Measurements from ENCODE around the gene CYB5A. TPM values are rescaled to one million over a fixed set of nuclear protein-coding genes. Genes with fewer than 3 reads are reported as not detected.

Gene CYB5A
- total and polyA plus RNA-seq, 8 donors = 238 to 508 (median 259) TPM

- Histone ChIP-seq H3K4me3 (no peak overlapping the region), H3K36me3 (no peaks in the 10 kb centered on the region), H3K27me3 (no peaks in the 10 kb centered on the region), H3K9me3 (no peaks in the 10 kb centered on the region), H3K27ac (no peak overlapping the region), H3K4me1 (peaks cover 2 to 3% of the 10 kb centered on the region in 2 donors)
- DNase-seq (no peak), ATAC-seq (peak; percentile 10)
- intact Hi-C loops (cut with DNase I) = loop anchor here in 1 of 2 donors (10.0 kb wide), 1 partner anchor 92 kb away; no protein-coding TSS in a partner anchor
- no peak for TF ChIP-seq CTCF (IDR thresholded peaks at IDR 0.05)
These were observed 48.6 kb downstream of the CYB5A start for GRCh38 chr18:74243127-74243526.

DNA sequence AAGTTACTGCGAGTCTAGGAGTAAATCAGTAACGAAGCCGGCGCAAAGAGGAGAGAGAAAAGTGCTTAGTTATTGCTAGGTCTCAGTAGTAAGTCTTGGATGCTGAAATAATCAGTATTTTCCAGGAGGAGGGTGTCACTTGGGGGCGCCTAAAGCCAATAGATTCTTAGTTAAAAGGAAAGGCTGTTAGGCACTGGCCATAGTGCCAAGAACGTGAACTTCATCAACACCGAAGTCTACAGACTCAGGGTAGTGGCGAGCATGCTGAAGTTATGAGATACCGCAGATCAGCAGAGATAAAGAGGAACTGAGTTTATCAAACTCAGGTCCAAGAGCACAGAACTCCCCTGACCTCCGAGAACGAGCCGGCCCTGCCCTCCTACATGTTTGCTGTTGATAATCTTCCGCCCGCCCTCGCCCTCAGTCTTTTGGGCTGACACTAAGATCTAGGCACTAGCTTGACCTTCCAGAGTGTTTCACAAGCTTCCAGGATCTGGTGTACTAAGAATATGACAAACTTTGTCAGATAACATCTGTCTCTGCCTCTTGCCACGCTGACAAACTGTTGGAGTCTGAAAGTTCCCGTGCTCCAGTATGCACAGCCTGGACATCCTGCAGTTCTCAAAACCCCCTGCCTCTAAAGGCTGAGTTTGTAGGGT lies 49.2 kb downstream of the CYB5A start:
- DNase-seq = peak in 1 of 4 donors; percentile 31
- H3K36me3 ChIP-seq = no peaks in the 10 kb centered on the region
- no peak for TF ChIP-seq CTCF (IDR thresholded peaks at IDR 0.05)
- peak overlapping the region in 1 of 2 donors; percentile 11 for H3K27ac ChIP-seq
- no peaks in the 10 kb centered on the region for H3K9me3 ChIP-seq
- H3K27me3 ChIP-seq = no peaks in the 10 kb centered on the region
- H3K4me1 ChIP-seq = peaks cover 0 to 1% of the 10 kb centered on the region in 2 donors
- intact Hi-C loops (cut with DNase I) = loop anchor here in 1 of 2 donors (10.0 kb wide), 1 partner anchor 92 kb away; no protein-coding TSS in a partner anchor
- H3K4me3 ChIP-seq = no peak overlapping the region
- ATAC-seq = peak; percentile 68

DNA sequence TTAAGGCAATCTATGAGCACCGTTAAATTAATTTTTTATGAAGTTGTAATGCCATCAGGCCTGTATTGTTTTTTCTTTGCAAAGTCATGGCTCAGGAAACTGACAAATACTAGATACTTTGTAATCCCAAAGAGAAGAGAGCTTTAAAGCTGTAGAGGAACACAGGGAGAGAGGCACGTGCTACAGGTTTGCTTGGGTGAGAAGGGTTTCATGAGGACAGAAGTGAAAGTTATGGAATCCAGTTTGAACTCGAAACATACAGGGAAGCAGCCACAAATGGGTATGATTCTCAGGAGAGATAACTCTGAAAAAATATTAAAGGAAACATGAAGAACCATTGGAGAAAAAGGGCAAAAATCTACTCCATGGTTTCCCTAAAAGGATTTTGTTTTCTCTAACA lies 49.8 kb downstream of the CYB5A start:
- no peak for TF ChIP-seq CTCF (IDR thresholded peaks at IDR 0.05)
- H3K27me3 ChIP-seq = no peaks in the 10 kb centered on the region
- H3K36me3 ChIP-seq = no peaks in the 10 kb centered on the region
- H3K4me3 ChIP-seq = no peak overlapping the region
- no peaks in the 10 kb centered on the region for H3K4me1 ChIP-seq
- DNase-seq = no peak
- H3K27ac ChIP-seq = peak overlapping the region in 1 of 2 donors; percentile 11
- ATAC-seq = peak; percentile 7
- no peaks in the 10 kb centered on the region for H3K9me3 ChIP-seq
- intact Hi-C loops (cut with DNase I) = loop anchor here in 1 of 2 donors (10.0 kb wide), 1 partner anchor 93 kb away; no protein-coding TSS in a partner anchor

DNA sequence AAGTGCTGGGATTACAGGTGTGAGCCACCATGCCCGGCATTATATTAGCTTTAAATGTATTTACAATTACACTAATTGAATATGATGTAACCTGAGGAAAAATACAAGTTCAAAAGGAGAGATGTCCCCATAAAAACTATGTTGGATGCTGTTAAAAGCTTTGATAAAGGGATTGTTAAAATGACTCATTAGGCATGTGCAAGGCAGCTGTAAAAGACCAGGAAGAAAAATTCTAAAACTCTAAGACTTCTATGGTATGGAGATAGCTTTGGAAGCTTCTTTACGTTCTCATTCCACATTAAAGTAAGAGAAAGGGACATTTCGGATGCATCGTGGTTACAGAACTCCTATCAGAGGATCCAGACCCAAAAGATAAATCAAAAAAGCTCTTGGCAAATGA lies 50.3 kb downstream of the CYB5A start:
- no peaks in the 10 kb centered on the region for H3K4me1 ChIP-seq
- no peak for TF ChIP-seq CTCF (IDR thresholded peaks at IDR 0.05)
- no peak overlapping the region for H3K4me3 ChIP-seq
- no peak for ATAC-seq
- H3K27me3 ChIP-seq = no peaks in the 10 kb centered on the region
- H3K36me3 ChIP-seq = no peaks in the 10 kb centered on the region
- H3K27ac ChIP-seq = no peak overlapping the region
- no peak for DNase-seq
- intact Hi-C loops (cut with DNase I) = loop anchor here in 1 of 2 donors (10.0 kb wide), 1 partner anchor 93 kb away; no protein-coding TSS in a partner anchor
- no peaks in the 10 kb centered on the region for H3K9me3 ChIP-seq

DNA sequence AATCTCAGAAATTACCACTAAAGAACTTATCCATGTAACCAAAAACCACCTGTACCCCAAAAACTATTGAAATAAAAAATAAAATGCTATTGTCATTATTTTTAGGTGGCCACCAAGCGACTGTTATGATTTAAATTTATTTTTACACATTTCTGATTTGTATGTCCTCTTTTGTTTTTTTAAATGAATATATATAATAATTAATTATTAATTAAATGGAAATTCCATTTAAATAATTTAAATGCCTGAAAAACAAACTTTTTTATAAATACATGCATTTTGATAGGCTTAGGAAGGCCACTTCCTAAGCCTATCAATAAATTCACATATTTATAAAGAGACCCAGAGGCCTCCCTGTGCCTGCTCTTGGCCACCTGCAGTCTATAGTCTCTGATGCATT lies 52.2 kb downstream of the CYB5A start:
- Histone ChIP-seq H3K36me3 (no peaks in the 10 kb centered on the region), H3K4me3 (no peak overlapping the region), H3K27me3 (no peaks in the 10 kb centered on the region), H3K27ac (no peak overlapping the region), H3K4me1 (peaks cover 4 to 8% of the 10 kb centered on the region in 2 donors), H3K9me3 (no peaks in the 10 kb centered on the region)
- DNase-seq (no peak), ATAC-seq (no peak)
- intact Hi-C loops (cut with DNase I) = no loop called here
- no peak for TF ChIP-seq CTCF (IDR thresholded peaks at IDR 0.05)

Data from left lung (tissue), 10 donors.